Neural cell (in vitro differentiated cells): Measurements from ENCODE around the gene SURF2. TPM values are rescaled to one million over a fixed set of nuclear protein-coding genes. Genes with fewer than 3 reads are reported as not detected.

Experiments
- H2AFZ ChIP-seq: fragments of 200-600, 300-800 bp; sonication (generic), shearing (Covaris generic); 2 replicates; pipeline ENCODE4 v1.6.0; 2014; ENCODE audit warnings: low read depth, mild to moderate bottlenecking, antibody characterized with exemption, low read length, moderate library complexity
- H3F3A ChIP-seq: fragments of 200-600 bp; shearing (Covaris generic); 2 replicates; pipeline ENCODE4 v1.6.1; 2016; ENCODE audit warnings: mild to moderate bottlenecking, moderate library complexity, mixed read lengths, antibody characterized with exemption, low read length; ENCODE audit not compliant: insufficient read depth, poor library complexity, severe bottlenecking
- H3K27ac ChIP-seq: fragments of 200-600, 300-800 bp; sonication (generic), shearing (Covaris generic); 2 replicates; pipeline ENCODE4 v1.5.1; 2014; ENCODE audit warnings: mild to moderate bottlenecking, low read length, moderate library complexity
- H3K27me3 ChIP-seq: fragments of 300-800, 200-600 bp; sonication (generic), shearing (Covaris generic); 2 replicates; pipeline ENCODE4 v1.6.0; 2014; ENCODE audit warnings: mild to moderate bottlenecking, low read depth, low read length, moderate library complexity; ENCODE audit not compliant: insufficient read depth
- H3K36me3 ChIP-seq: fragments of 300-800, 200-600 bp; sonication (generic), shearing (Covaris generic); 2 replicates; pipeline ENCODE4 v1.5.1; 2014; ENCODE audit warnings: mild to moderate bottlenecking, antibody characterized with exemption, low read length, moderate library complexity; ENCODE audit not compliant: insufficient read depth
- H3K4me2 ChIP-seq: fragments of 300-800, 200-600 bp; sonication (generic), shearing (Covaris generic); 2 replicates; pipeline ENCODE4 v1.6.0; 2014; ENCODE audit warnings: mild to moderate bottlenecking, low read length
- H3K4me3 ChIP-seq: fragments of 300-800, 200-600 bp; sonication (generic), shearing (Covaris generic); 2 replicates; pipeline ENCODE4 v1.5.1; 2014; ENCODE audit warnings: mild to moderate bottlenecking, low read length, moderate library complexity
- H3K79me2 ChIP-seq: fragments of 200-600 bp; shearing (Covaris generic); replicated peaks from 2 replicates; pipeline ENCODE4 v1.6.0; 2014; ENCODE audit warnings: mild to moderate bottlenecking, low read length, moderate library complexity; ENCODE audit not compliant: insufficient read depth
- H3K9ac ChIP-seq: fragments of 300-800, 200-600 bp; sonication (generic), shearing (Covaris generic); 2 replicates; pipeline ENCODE4 v1.6.1; 2016; ENCODE audit warnings: mild to moderate bottlenecking, low read length, mixed read lengths
- H3K9me2 ChIP-seq: fragments of 200-600 bp; shearing (Covaris generic); 2 replicates; pipeline ENCODE4 v1.6.1; 2016; ENCODE audit warnings: mild to moderate bottlenecking, low read length, mixed read lengths; ENCODE audit not compliant: insufficient read depth
- H3K9me3 ChIP-seq: fragments of 200-600, 300-800 bp; sonication (generic), shearing (Covaris generic); 2 replicates; pipeline ENCODE4 v1.6.1; 2016; ENCODE audit warnings: mild to moderate bottlenecking, mixed run types, low read length, moderate library complexity, mixed read lengths
- H4K20me1 ChIP-seq: fragments of 200-600 bp; shearing (Covaris generic); 2 replicates; pipeline ENCODE4 v1.6.1; 2016; ENCODE audit warnings: mild to moderate bottlenecking, mixed run types; ENCODE audit not compliant: insufficient read depth
- EP300 ChIP-seq: fragments of 450-650 bp; conservative IDR thresholded peaks from 2 replicates; pipeline ENCODE4 v1.6.1; 2014; ENCODE audit warnings: antibody characterized with exemption, mild to moderate bottlenecking, moderate library complexity; ENCODE audit not compliant: poor library complexity, severe bottlenecking
- EZH2 ChIP-seq: fragments of 200-600, 300-800 bp; shearing (Covaris generic), sonication (generic); IDR thresholded peaks from 2 replicates; pipeline ENCODE4 v1.6.1; 2014; ENCODE audit warnings: antibody characterized with exemption, low read length, borderline replicate concordance, mild to moderate bottlenecking; ENCODE audit not compliant: insufficient read depth, poor library complexity, severe bottlenecking
- POLR2AphosphoS5 ChIP-seq: IDR thresholded peaks from 2 replicates; pipeline ENCODE4 v1.6.1; 2012
- RAD21 ChIP-seq: fragments of 450-650 bp; conservative IDR thresholded peaks from 2 replicates; pipeline ENCODE4 v1.6.1; 2014; ENCODE audit warnings: antibody characterized with exemption, mild to moderate bottlenecking, moderate library complexity
- REST ChIP-seq: IDR thresholded peaks from 2 replicates; pipeline ENCODE4 v1.6.1; 2012; ENCODE audit warnings: borderline replicate concordance
- SMC3 ChIP-seq: fragments of 450-650 bp; conservative IDR thresholded peaks from 2 replicates; pipeline ENCODE4 v1.6.1; 2014; ENCODE audit warnings: antibody characterized with exemption, mild to moderate bottlenecking, moderate library complexity; ENCODE audit not compliant: poor library complexity
- TAF1 ChIP-seq: IDR thresholded peaks from 2 replicates; pipeline ENCODE4 v1.6.1; 2012; ENCODE audit warnings: low read depth
- polyA plus RNA-seq: library from polyadenylated mRNA; depleted of rRNA; stranded (reverse); fragments of >200 nt; gene quantifications from 2 replicates; pipeline ENCODE4 v1.2.3, GENCODE V29; 2014

SURF2 gene
- polyA plus RNA-seq, 1 donor from 2014 or later, result 36.4 TPM

- no peak overlapping the region for H2AFZ ChIP-seq
- no peak overlapping the region for H3K4me2 ChIP-seq
- no peaks in the 10 kb centered on the region for H3K36me3 ChIP-seq
- no peak overlapping the region for H3K27ac ChIP-seq
- H3K9me2 ChIP-seq, result no peaks in the 10 kb centered on the region
- H3K4me3 ChIP-seq, result no peak overlapping the region
- H3K79me2 ChIP-seq, result peaks cover 4% of the 10 kb centered on the region
- no peak overlapping the region for H3K9ac ChIP-seq
- TF ChIP-seq REST (no peak), TAF1 (no peak), EZH2 (no peak)
- H3F3A ChIP-seq, result no peaks in the 10 kb centered on the region
- no peaks in the 10 kb centered on the region for H3K27me3 ChIP-seq
- no peaks in the 10 kb centered on the region for H3K9me3 ChIP-seq
- H4K20me1 ChIP-seq, result no peaks in the 10 kb centered on the region
Observed at GRCh38 chr9:133340256-133340655, 16.1 kb upstream of the SURF2 start.

- H3K79me2 ChIP-seq, result no peaks in the 10 kb centered on the region
- no peaks in the 10 kb centered on the region for H3K27me3 ChIP-seq
- no peaks in the 10 kb centered on the region for H3K36me3 ChIP-seq
- no peaks in the 10 kb centered on the region for H3K9me2 ChIP-seq
- H4K20me1 ChIP-seq, result no peaks in the 10 kb centered on the region
- no peak overlapping the region for H3K27ac ChIP-seq
- no peak overlapping the region for H3K4me3 ChIP-seq
- TF ChIP-seq RAD21, result no peak
- no peak for TF ChIP-seq SMC3
- no peak for TF ChIP-seq POLR2AphosphoS5
- H3K9ac ChIP-seq, result no peak overlapping the region
- H3K4me2 ChIP-seq, result no peak overlapping the region
- no peaks in the 10 kb centered on the region for H3K9me3 ChIP-seq
- H3F3A ChIP-seq, result no peaks in the 10 kb centered on the region
- no peak overlapping the region for H2AFZ ChIP-seq
Observed at GRCh38 chr9:133340916-133341315, 15.4 kb upstream of the SURF2 start.

- Histone ChIP-seq H2AFZ (no peak overlapping the region), H3K4me2 (no peak overlapping the region), H3K36me3 (no peaks in the 10 kb centered on the region), H3K27me3 (no peaks in the 10 kb centered on the region), H3K27ac (no peak overlapping the region), H3K9ac (no peak overlapping the region), H3K4me3 (no peak overlapping the region), H3K9me3 (no peaks in the 10 kb centered on the region), H4K20me1 (no peaks in the 10 kb centered on the region), H3K79me2 (peaks cover 4% of the 10 kb centered on the region), H3F3A (no peaks in the 10 kb centered on the region), H3K9me2 (no peaks in the 10 kb centered on the region)
- TF ChIP-seq REST, result no peak
- no peak for TF ChIP-seq EZH2
- no peak for TF ChIP-seq EP300
Observed at GRCh38 chr9:133341369-133342068, 14.8 kb upstream of the SURF2 start.
